Stomach (tissue), 4 donors: ENCODE data around the gene JDP2.

Source experiments
- CTCF ChIP-seq, 7 experiments: fragments of 450-650 bp in 4 of 7; fragments of 200-600 bp in 3 of 7; sonication (generic) in 3 of 7; IDR thresholded peaks; one replicate each; pipeline ENCODE4 v1.5.1; 2016 to 2019; ENCODE audit warnings: antibody characterized with exemption in 7 of 7, control low read depth in 2 of 7, mild to moderate bottlenecking in 1 of 7
- POLR2A ChIP-seq, 4 donors: fragments of 450-650 bp; IDR thresholded peaks; one replicate each; pipeline ENCODE4 v1.6.1; 2016; ENCODE audit warnings: antibody characterized with exemption in 4 of 4, control low read depth in 2 of 4, mild to moderate bottlenecking in 1 of 4, moderate library complexity in 1 of 4
- POLR2AphosphoS5 ChIP-seq, 3 donors: sonication (generic); formaldehyde crosslinking; IDR thresholded peaks; one replicate each; pipeline ENCODE4 v1.6.1; 2016; ENCODE audit warnings: antibody characterized with exemption in 3 of 3

GRCh38 chr14:75452324-75452723, 24.5 kb downstream of the JDP2 start:
- TF ChIP-seq CTCF (IDR thresholded peaks at IDR 0.05) (no peak), POLR2A (IDR thresholded peaks at IDR 0.05) (no peak), POLR2AphosphoS5 (IDR thresholded peaks at IDR 0.05) (no peak)
